Measurements from ENCODE around the gene NEK8.

Gene NEK8

GRCh38 chr17:28738680-28739384, 10.2 kb downstream of the NEK8 start:
- TF ChIP-seq, protein P1, sequence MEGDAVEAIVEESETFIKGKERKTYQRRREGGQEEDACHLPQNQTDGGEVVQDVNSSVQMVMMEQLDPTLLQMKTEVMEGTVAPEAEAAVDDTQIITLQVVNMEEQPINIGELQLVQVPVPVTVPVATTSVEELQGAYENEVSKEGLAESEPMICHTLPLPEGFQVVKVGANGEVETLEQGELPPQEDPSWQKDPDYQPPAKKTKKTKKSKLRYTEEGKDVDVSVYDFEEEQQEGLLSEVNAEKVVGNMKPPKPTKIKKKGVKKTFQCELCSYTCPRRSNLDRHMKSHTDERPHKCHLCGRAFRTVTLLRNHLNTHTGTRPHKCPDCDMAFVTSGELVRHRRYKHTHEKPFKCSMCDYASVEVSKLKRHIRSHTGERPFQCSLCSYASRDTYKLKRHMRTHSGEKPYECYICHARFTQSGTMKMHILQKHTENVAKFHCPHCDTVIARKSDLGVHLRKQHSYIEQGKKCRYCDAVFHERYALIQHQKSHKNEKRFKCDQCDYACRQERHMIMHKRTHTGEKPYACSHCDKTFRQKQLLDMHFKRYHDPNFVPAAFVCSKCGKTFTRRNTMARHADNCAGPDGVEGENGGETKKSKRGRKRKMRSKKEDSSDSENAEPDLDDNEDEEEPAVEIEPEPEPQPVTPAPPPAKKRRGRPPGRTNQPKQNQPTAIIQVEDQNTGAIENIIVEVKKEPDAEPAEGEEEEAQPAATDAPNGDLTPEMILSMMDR (IDR thresholded peaks at IDR 0.05), result no peak
- Histone ChIP-seq H3K36me3 (ENCODE audit: control insufficient read depth, insufficient read depth, low read length) (no peaks in the 10 kb centered on the region), H3K27ac (no peak overlapping the region), H3K9me3 (ENCODE audit: control insufficient read depth, low read length) (no peaks in the 10 kb centered on the region), H2AFZ (no peak overlapping the region), H3K9ac (no peak overlapping the region), H3K79me2 (no peaks in the 10 kb centered on the region), H3K27me3 (ENCODE audit: control insufficient read depth, insufficient read depth, low read length) (no peaks in the 10 kb centered on the region), H3K4me1 (no peaks in the 10 kb centered on the region), H3K4me3 (ENCODE audit: low read depth, low read length) (no peak overlapping the region), H3K4me2 (ENCODE audit: low read length) (no peak overlapping the region)

GRCh38 chr17:28740406-28741357, 12.1 kb downstream of the NEK8 start:
- Histone ChIP-seq H3K9ac (no peak overlapping the region), H3K27ac (no peak overlapping the region), H3K9me3 (ENCODE audit: control insufficient read depth, low read length) (no peaks in the 10 kb centered on the region), H3K27me3 (ENCODE audit: control insufficient read depth, insufficient read depth, low read length) (no peaks in the 10 kb centered on the region), H2AFZ (no peak overlapping the region), H3K4me3 (ENCODE audit: low read depth, low read length) (no peak overlapping the region), H3K36me3 (ENCODE audit: control insufficient read depth, insufficient read depth, low read length) (no peaks in the 10 kb centered on the region), H3K79me2 (no peaks in the 10 kb centered on the region), H3K4me1 (peaks cover 4% of the 10 kb centered on the region), H3K4me2 (ENCODE audit: low read length) (no peak overlapping the region)
- TF ChIP-seq, protein P1 (IDR thresholded peaks at IDR 0.05), result no peak

- no peaks in the 10 kb centered on the region for H3K27me3 ChIP-seq (ENCODE audit: control insufficient read depth, insufficient read depth, low read length)
- no peaks in the 10 kb centered on the region for H3K9me3 ChIP-seq (ENCODE audit: control insufficient read depth, low read length)
- no peak overlapping the region for H3K4me3 ChIP-seq (ENCODE audit: low read depth, low read length)
- H3K9ac ChIP-seq, result no peak overlapping the region
- H3K4me2 ChIP-seq (ENCODE audit: low read length), result no peak overlapping the region
- H3K79me2 ChIP-seq, result no peaks in the 10 kb centered on the region
- no peak overlapping the region for H3K27ac ChIP-seq
- TF ChIP-seq, protein P1 (IDR thresholded peaks at IDR 0.05), result no peak
- H2AFZ ChIP-seq, result no peak overlapping the region
- peaks cover 11% of the 10 kb centered on the region for H3K4me1 ChIP-seq
- H3K36me3 ChIP-seq (ENCODE audit: control insufficient read depth, insufficient read depth, low read length), result no peaks in the 10 kb centered on the region
Observed at GRCh38 chr17:28741358-28742349, 13.1 kb downstream of the NEK8 start.

GRCh38 chr17:28743243-28744103, 14.9 kb downstream of the NEK8 start, which contains the start of gene TRAF4:
Gene TRAF4 (plus strand): TSS chr17:28744011. CDS start chr17:28744113, 102 bp downstream.
- peak within 1 kb of the TSS; percentile 83 for H3K4me3 ChIP-seq (ENCODE audit: low read depth, low read length)
- TF ChIP-seq, protein P1 (IDR thresholded peaks at IDR 0.05), result peak; percentile 16

More at GRCh38 chr17:28743243-28744103, 14.9 kb downstream of the NEK8 start, which contains the start of gene TRAF4:
- Histone ChIP-seq H3K36me3 (ENCODE audit: control insufficient read depth, insufficient read depth, low read length) (no peaks in the 10 kb centered on the region), H3K27me3 (ENCODE audit: control insufficient read depth, insufficient read depth, low read length) (no peaks in the 10 kb centered on the region), H2AFZ (peak within 1 kb of the TSS; percentile 71), H3K4me2 (ENCODE audit: low read length) (peak within 1 kb of the TSS; percentile 99), H3K4me1 (peaks cover 17% of the 10 kb centered on the region), H3K27ac (peak within 1 kb of the TSS; percentile 70), H3K9ac (no peak within 1 kb of the TSS), H3K79me2 (no peaks in the 10 kb centered on the region), H3K9me3 (ENCODE audit: control insufficient read depth, low read length) (no peaks in the 10 kb centered on the region)

Measured in parathyroid adenoma (tissue), 2 donors.